Measurements from ENCODE around the gene SGF29.
"Not testable (repeated sequence)": the region's sequence is repeated elsewhere in the genome, so short reads cannot be mapped to it uniquely, and the experiment has no call there.

SGF29 gene

GRCh38 chr16:28615486-28616223, 61.9 kb downstream of the SGF29 start:
- not testable (repeated sequence) for DNase-seq

GRCh38 chr16:28616224-28616577, 62.5 kb downstream of the SGF29 start:
- not testable (repeated sequence) for DNase-seq

- no peak for DNase-seq
Observed at GRCh38 chr16:28616636-28617035, 62.9 kb downstream of the SGF29 start.

- no peak for DNase-seq
Observed at GRCh38 chr16:28617874-28618273, 64.2 kb downstream of the SGF29 start.

- DNase-seq = not testable (repeated sequence)
Observed at GRCh38 chr16:28620316-28620715, 66.6 kb downstream of the SGF29 start.

GRCh38 chr16:28621481-28622155, 67.9 kb downstream of the SGF29 start:
- no peak for DNase-seq

- DNase-seq = not testable (repeated sequence)
Observed at GRCh38 chr16:28622532-28623171, 68.9 kb downstream of the SGF29 start.

- DNase-seq = no peak
Observed at GRCh38 chr16:28623172-28623711, 69.5 kb downstream of the SGF29 start.

- DNase-seq = not testable (repeated sequence)
Observed at GRCh38 chr16:28630905-28631304, 77.2 kb downstream of the SGF29 start.

GRCh38 chr16:28636093-28636823, 82.5 kb downstream of the SGF29 start:
- not testable (repeated sequence) for DNase-seq

- not testable (repeated sequence) for DNase-seq
Observed at GRCh38 chr16:28637765-28638164, 84.0 kb downstream of the SGF29 start, which contains the start of gene NPIPB8. Gene NPIPB8 (plus strand): TSS chr16:28638065. CDS start chr16:28638361, 296 bp downstream.

GRCh38 chr16:28638359-28638758, 84.6 kb downstream of the SGF29 start:
- not testable (repeated sequence) for DNase-seq

GRCh38 chr16:28639959-28640358, 86.2 kb downstream of the SGF29 start:
- DNase-seq = not testable (repeated sequence)

All from bone marrow (tissue), 2 donors.